Skeletal muscle cell (primary cell): ENCODE measurements around the gene ZC3H18.

ENCODE experiments used
- DNase-seq: peaks from one replicate; pipeline ENCODE4 v3.0.0-alpha.2; 2010; ENCODE audit warnings: low read depth
- H3K4me3 ChIP-seq: 2 replicates; pipeline ENCODE4 v1.5.1; 2011; ENCODE audit warnings: low read depth, mild to moderate bottlenecking, control low read depth, low read length, moderate library complexity

The ZC3H18 gene

GRCh38 chr16:88569985-88570690 lies at the start of gene ZC3H18:
Gene ZC3H18 (plus strand): TSS chr16:88570403. CDS start chr16:88577124, 6,721 bp downstream.
- H3K4me3 ChIP-seq, result peak within 1 kb of the TSS; percentile 98
- DNase-seq, result peak; percentile 80

- H3K4me3 ChIP-seq, result no peak overlapping the region
- no peak for DNase-seq
These were observed 48.5 kb upstream of the ZC3H18 start for GRCh38 chr16:88521674-88522073.

GRCh38 chr16:88522276-88522949 lies 47.8 kb upstream of the ZC3H18 start:
- no peak for DNase-seq
- no peak overlapping the region for H3K4me3 ChIP-seq

GRCh38 chr16:88523309-88524161 lies 46.7 kb upstream of the ZC3H18 start:
- no peak for DNase-seq
- H3K4me3 ChIP-seq, result no peak overlapping the region

- no peak for DNase-seq
These were observed 45.8 kb upstream of the ZC3H18 start for GRCh38 chr16:88524274-88524972.

GRCh38 chr16:88524973-88525662 lies 45.1 kb upstream of the ZC3H18 start:
- no peak for DNase-seq
- no peak overlapping the region for H3K4me3 ChIP-seq

More at GRCh38 chr16:88524274-88524972, 45.8 kb upstream of the ZC3H18 start:
- H3K4me3 ChIP-seq, result no peak overlapping the region

- H3K4me3 ChIP-seq, result no peak overlapping the region
- DNase-seq, result no peak
These were observed 44.6 kb upstream of the ZC3H18 start for GRCh38 chr16:88525663-88525990.

- no peak for DNase-seq
These were observed 43.9 kb upstream of the ZC3H18 start for GRCh38 chr16:88526008-88526905.

GRCh38 chr16:88526906-88527185 lies 43.4 kb upstream of the ZC3H18 start:
- H3K4me3 ChIP-seq, result no peak overlapping the region
- DNase-seq, result no peak

More at GRCh38 chr16:88526008-88526905, 43.9 kb upstream of the ZC3H18 start:
- H3K4me3 ChIP-seq, result no peak overlapping the region

GRCh38 chr16:88527186-88527936 lies 42.8 kb upstream of the ZC3H18 start:
- DNase-seq, result no peak
- no peak overlapping the region for H3K4me3 ChIP-seq

GRCh38 chr16:88527937-88528743 lies 42.1 kb upstream of the ZC3H18 start:
- no peak overlapping the region for H3K4me3 ChIP-seq
- DNase-seq, result no peak

GRCh38 chr16:88528902-88529318 lies 41.3 kb upstream of the ZC3H18 start:
- no peak for DNase-seq
- no peak overlapping the region for H3K4me3 ChIP-seq

- no peak overlapping the region for H3K4me3 ChIP-seq
- no peak for DNase-seq
These were observed 40.6 kb upstream of the ZC3H18 start for GRCh38 chr16:88529596-88529995.

GRCh38 chr16:88530051-88530857 lies 39.9 kb upstream of the ZC3H18 start:
- no peak overlapping the region for H3K4me3 ChIP-seq
- DNase-seq, result no peak

GRCh38 chr16:88530858-88531203 lies 39.4 kb upstream of the ZC3H18 start:
- DNase-seq, result no peak
- no peak overlapping the region for H3K4me3 ChIP-seq

GRCh38 chr16:88531346-88531745 lies 38.9 kb upstream of the ZC3H18 start:
- no peak for DNase-seq

More at GRCh38 chr16:88531346-88531745, 38.9 kb upstream of the ZC3H18 start:
- no peak overlapping the region for H3K4me3 ChIP-seq
